ENCODE results near the gene HOXA6. TPM values are rescaled to one million over a fixed set of nuclear protein-coding genes. Genes with fewer than 3 reads are reported as not detected.

The HOXA6 gene
- total RNA-seq, 4 donors from 2014 or later, result 1.1 to 1.6 TPM; not detected in 2

DNA sequence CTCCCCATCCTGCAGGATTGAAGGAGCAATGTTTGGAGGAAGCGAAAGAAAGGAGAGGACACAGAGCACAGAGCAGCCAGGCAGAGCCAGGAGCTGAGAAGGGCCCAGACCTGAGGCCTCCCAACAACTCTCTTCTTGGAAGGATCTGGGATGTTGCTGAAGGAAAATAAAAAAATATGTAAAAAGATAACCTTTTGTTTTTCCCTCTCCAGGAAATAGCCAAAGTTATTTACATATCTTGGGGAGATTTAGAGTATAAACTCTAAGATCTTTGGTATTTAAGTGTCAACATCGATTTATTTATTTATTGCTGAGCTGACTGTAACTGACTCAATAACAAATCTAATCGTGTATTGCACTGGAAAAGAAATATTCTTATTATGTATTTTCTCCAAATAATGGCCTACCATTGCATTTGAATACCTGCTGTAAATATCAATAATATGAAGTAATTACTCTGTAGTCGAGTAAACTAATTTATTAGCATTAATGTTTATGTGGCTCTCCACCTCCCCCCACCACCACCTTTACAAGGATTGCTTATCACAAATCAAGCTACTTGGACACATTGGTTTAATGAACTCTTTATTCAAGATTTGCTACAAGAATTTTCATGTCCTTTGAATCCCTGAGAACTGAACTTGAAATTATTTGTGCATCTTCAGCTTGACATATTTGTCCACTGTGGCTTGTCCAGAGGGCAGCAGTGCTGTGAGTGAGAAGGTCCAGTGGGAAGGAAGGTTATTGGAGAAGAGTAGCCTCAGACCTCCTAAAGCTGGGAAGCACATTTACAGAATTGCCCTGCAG, 39.3 kb upstream of the HOXA6 start:
- Histone ChIP-seq H3K27me3 (peaks cover 90% of the 10 kb centered on the region), H3K4me1 (peaks cover 19 to 39% of the 10 kb centered on the region in 2 donors), H3K27ac (no peak overlapping the region)

GRCh38 chr7:27185854-27186667, 38.5 kb upstream of the HOXA6 start:
- H3K4me1 ChIP-seq, result peaks cover 19 to 38% of the 10 kb centered on the region in 2 donors
- no peak overlapping the region for H3K27ac ChIP-seq
- no peak for DNase-seq
- intact Hi-C loops (cut with DNase I), result no loop called here
- 7 to 9% methylated on average over 24 of the region's 24 CpGs for WGBS, 2 donors
- no peaks in the 10 kb centered on the region for H3K9me3 ChIP-seq
- H3K4me3 ChIP-seq (replicated peaks in 1 of 3), result no peak overlapping the region
- TF ChIP-seq CTCF (IDR thresholded peaks at IDR 0.05) (no peak), POLR2A (IDR thresholded peaks at IDR 0.05) (no peak)
- no peaks in the 10 kb centered on the region for H3K36me3 ChIP-seq
- peaks cover 89% of the 10 kb centered on the region for H3K27me3 ChIP-seq

More for the DNA sequence above, 39.3 kb upstream of the HOXA6 start:
- no peak overlapping the region for H3K4me3 ChIP-seq (replicated peaks in 1 of 3)
- intact Hi-C loops (cut with DNase I), result no loop called here
- no peak for TF ChIP-seq POLR2A (IDR thresholded peaks at IDR 0.05)
- TF ChIP-seq CTCF (IDR thresholded peaks at IDR 0.05), result no peak
- no peaks in the 10 kb centered on the region for H3K36me3 ChIP-seq
- WGBS, 2 donors, result 18 to 28% methylated on average over 4 of the region's 4 CpGs
- H3K9me3 ChIP-seq, result no peaks in the 10 kb centered on the region
- no peak for DNase-seq

- Histone ChIP-seq H3K9me3 (no peaks in the 10 kb centered on the region), H3K36me3 (no peaks in the 10 kb centered on the region), H3K27ac (no peak within 1 kb of the TSS), H3K27me3 (peaks cover 92% of the 10 kb centered on the region), H3K4me3 (replicated peaks in 1 of 3) (peak within 1 kb of the TSS in 1 of 3 donors; percentile 4), H3K4me1 (peaks cover 19 to 38% of the 10 kb centered on the region in 2 donors)
- no peak for DNase-seq
- intact Hi-C loops (cut with DNase I), result no loop called here
- no peak for TF ChIP-seq CTCF (IDR thresholded peaks at IDR 0.05)
- 7 to 8% methylated on average over 40 to 43 of the region's 43 CpGs for WGBS, 2 donors
These were observed 37.7 kb upstream of the HOXA6 start, which contains the start of gene HOXA11 for GRCh38 chr7:27185013-27185853. HOXA11 (minus strand) TSS chr7:27185232; CDS start chr7:27185144, 88 bp downstream.

GRCh38 chr7:27184337-27185012, 36.9 kb upstream of the HOXA6 start:
- no peak for TF ChIP-seq POLR2A (IDR thresholded peaks at IDR 0.05)
- TF ChIP-seq CTCF (IDR thresholded peaks at IDR 0.05), result no peak
- no peak for DNase-seq
- no peaks in the 10 kb centered on the region for H3K9me3 ChIP-seq
- intact Hi-C loops (cut with DNase I), result no loop called here
- no peaks in the 10 kb centered on the region for H3K36me3 ChIP-seq
- peaks cover 96% of the 10 kb centered on the region for H3K27me3 ChIP-seq
- 5 to 10% methylated on average over 30 to 34 of the region's 72 CpGs for WGBS, 2 donors
- H3K4me1 ChIP-seq, result peaks cover 23 to 43% of the 10 kb centered on the region in 2 donors
- no peak overlapping the region for H3K27ac ChIP-seq
- peak overlapping the region in 1 of 3 donors; percentile 4 for H3K4me3 ChIP-seq (replicated peaks in 1 of 3)
